ENCODE results near the gene ABL2.

DNA sequence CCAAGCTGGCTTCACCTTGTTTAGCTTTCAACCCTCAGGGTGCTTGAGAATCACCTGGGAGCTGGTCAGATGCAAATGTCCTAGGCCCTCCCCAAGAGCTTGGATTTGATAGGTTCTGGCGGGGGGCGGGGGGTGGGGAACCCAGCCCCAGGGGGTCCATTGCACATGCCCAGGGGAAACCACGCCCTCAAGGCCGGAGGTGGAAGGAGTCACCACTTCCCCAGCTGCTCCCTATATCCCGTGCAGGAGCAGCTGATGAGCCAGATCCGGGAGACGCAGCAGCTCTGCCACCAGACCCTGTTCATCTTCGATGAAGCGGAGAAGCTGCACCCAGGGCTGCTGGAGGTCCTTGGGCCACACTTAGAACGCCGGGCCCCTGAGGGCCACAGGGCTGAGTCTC, 141.8 kb downstream of the ABL2 start:
- TF ChIP-seq YY1 (IDR thresholded peaks at IDR 0.05; ENCODE audit: insufficient read depth, insufficient read length) = no peak
- no peak for TF ChIP-seq ZNF274 (IDR thresholded peaks at IDR 0.05; ENCODE audit: low read depth, low read length)
